ENCODE results near the gene CHAT. TPM values are rescaled to one million over a fixed set of nuclear protein-coding genes. Genes with fewer than 3 reads are reported as not detected.

CHAT gene
- total RNA-seq, 4 donors from 2014 or later: not detected

GRCh38 chr10:49616421-49617101 lies 2.7 kb downstream of the CHAT start:
- ATAC-seq (ENCODE audit: low FRiP score) (no peak), DNase-seq (ENCODE audit: low spot score) (no peak)
- TF ChIP-seq CTCF (IDR thresholded peaks at IDR 0.05): no peak

- TF ChIP-seq CTCF (IDR thresholded peaks at IDR 0.05): no peak
- DNase-seq (ENCODE audit: low spot score): no peak
Measured at GRCh38 chr10:49617121-49618020, 3.5 kb downstream of the CHAT start.

GRCh38 chr10:49618821-49619220 lies 5.0 kb downstream of the CHAT start:
- DNase-seq (ENCODE audit: low spot score) (no peak), ATAC-seq (ENCODE audit: low FRiP score) (no peak)
- no peak for TF ChIP-seq CTCF (IDR thresholded peaks at IDR 0.05)

More at GRCh38 chr10:49617121-49618020, 3.5 kb downstream of the CHAT start:
- ATAC-seq (ENCODE audit: low FRiP score): peak; percentile 16

- no peak for ATAC-seq (ENCODE audit: low FRiP score)
- no peak for DNase-seq (ENCODE audit: low spot score)
- no peak for TF ChIP-seq CTCF (IDR thresholded peaks at IDR 0.05)
Measured at GRCh38 chr10:49619613-49620012, 5.8 kb downstream of the CHAT start.

GRCh38 chr10:49620286-49620810 lies 6.5 kb downstream of the CHAT start:
- DNase-seq (ENCODE audit: low spot score) (no peak), ATAC-seq (ENCODE audit: low FRiP score) (no peak)
- TF ChIP-seq CTCF (IDR thresholded peaks at IDR 0.05): no peak

- DNase-seq (ENCODE audit: low spot score): no peak
- ATAC-seq (ENCODE audit: low FRiP score): no peak
- TF ChIP-seq CTCF (IDR thresholded peaks at IDR 0.05): no peak
Measured at GRCh38 chr10:49620841-49621378, 7.1 kb downstream of the CHAT start.

All from omental fat pad (tissue), 4 donors.